SU-DHL-6 (cell line): ENCODE results near the gene C19orf53.

Experiments used
- H2AFZ ChIP-seq: fragments of 200-600 bp; sonication (generic); 2 replicates; pipeline ENCODE4 v1.6.1; 2014; ENCODE audit warnings: low read depth, mild to moderate bottlenecking, moderate library complexity, mixed read lengths, antibody characterized with exemption, low read length; ENCODE audit not compliant: severe bottlenecking
- H3F3A ChIP-seq: fragments of 200-600 bp; shearing (Covaris generic); 2 replicates; pipeline ENCODE4 v1.6.0; 2016; ENCODE audit warnings: antibody characterized with exemption, mild to moderate bottlenecking; ENCODE audit not compliant: insufficient read depth
- H3K27ac ChIP-seq: fragments of 200-600 bp; sonication (generic); 2 replicates; pipeline ENCODE4 v1.5.1; 2016; ENCODE audit warnings: low read depth, mild to moderate bottlenecking, low read length, moderate library complexity, mixed read lengths
- H3K27me3 ChIP-seq: fragments of 200-600 bp; sonication (generic), shearing (Covaris generic); 2 replicates; pipeline ENCODE4 v1.6.0; 2014; ENCODE audit warnings: mild to moderate bottlenecking, low read length
- H3K36me3 ChIP-seq: fragments of 200-600 bp; sonication (generic); 2 replicates; pipeline ENCODE4 v1.6.1; 2014; ENCODE audit warnings: mild to moderate bottlenecking, low read length, mixed read lengths
- H3K4me2 ChIP-seq: fragments of 300-600, 200-600 bp; shearing (Covaris generic), sonication (generic); 2 replicates; pipeline ENCODE4 v1.6.0; 2014; ENCODE audit warnings: low read length, low read depth, mild to moderate bottlenecking; ENCODE audit not compliant: poor library complexity, severe bottlenecking
- H3K4me3 ChIP-seq: fragments of 200-600 bp; sonication (generic); 2 replicates; pipeline ENCODE4 v1.5.1; 2014; ENCODE audit warnings: antibody characterized with exemption, low read length, mild to moderate bottlenecking, mixed read lengths; ENCODE audit not compliant: insufficient read depth, poor library complexity, severe bottlenecking
- H3K79me2 ChIP-seq: fragments of 200-600 bp; sonication (generic); 2 replicates; pipeline ENCODE4 v1.6.1; 2014; ENCODE audit warnings: mild to moderate bottlenecking, low read length, moderate library complexity; ENCODE audit not compliant: insufficient read depth
- H3K9ac ChIP-seq: fragments of 200-600 bp; sonication (generic); 2 replicates; pipeline ENCODE4 v1.7.0; 2014; ENCODE audit warnings: mild to moderate bottlenecking, low read length
- H3K9me2 ChIP-seq: fragments of 200-600 bp; sonication (generic); replicated peaks from 2 replicates; pipeline ENCODE4 v1.6.1; 2014; ENCODE audit warnings: low read length; ENCODE audit not compliant: insufficient read depth
- H3K9me3 ChIP-seq: fragments of 200-600 bp; sonication (generic); 2 replicates; pipeline ENCODE4 v1.6.1; 2014; ENCODE audit warnings: low read length, mixed read lengths; ENCODE audit not compliant: insufficient read depth
- H4K20me1 ChIP-seq: fragments of 200-600 bp; sonication (generic); 2 replicates; pipeline ENCODE4 v1.6.1; 2014; ENCODE audit warnings: low read depth, mild to moderate bottlenecking, antibody characterized with exemption, low read length, moderate library complexity, mixed read lengths
- CTCF ChIP-seq: fragments of 200-600 bp; sonication (generic); IDR thresholded peaks from one replicate; pipeline ENCODE4 v1.5.1; 2017; ENCODE audit warnings: antibody characterized with exemption, mild to moderate bottlenecking, low read length, moderate library complexity; ENCODE audit not compliant: insufficient read depth, poor library complexity, severe bottlenecking
- EZH2phosphoT487 ChIP-seq: fragments of 200-600 bp; sonication (generic), shearing (Covaris generic); conservative IDR thresholded peaks from 2 replicates; pipeline ENCODE4 v1.6.1; 2018; ENCODE audit warnings: mild to moderate bottlenecking, antibody characterized with exemption, low read length, moderate library complexity, mixed read lengths

The C19orf53 gene

GRCh38 chr19:13806728-13807127, 32.5 kb downstream of the C19orf53 start:
- Histone ChIP-seq H3K36me3 (no peaks in the 10 kb centered on the region), H3K27ac (no peak overlapping the region), H4K20me1 (no peaks in the 10 kb centered on the region), H3K4me2 (no peak overlapping the region), H3K9ac (no peak overlapping the region), H3F3A (no peaks in the 10 kb centered on the region), H3K9me3 (no peaks in the 10 kb centered on the region), H2AFZ (no peak overlapping the region), H3K27me3 (no peaks in the 10 kb centered on the region), H3K79me2 (no peaks in the 10 kb centered on the region), H3K4me3 (no peak overlapping the region), H3K9me2 (no peaks in the 10 kb centered on the region)
- TF ChIP-seq EZH2phosphoT487 (no peak), CTCF (no peak)

- H3K27me3 ChIP-seq: no peaks in the 10 kb centered on the region
- no peak overlapping the region for H3K4me2 ChIP-seq
- no peak for TF ChIP-seq CTCF
- no peak for TF ChIP-seq EZH2phosphoT487
- no peaks in the 10 kb centered on the region for H3K9me3 ChIP-seq
- H3K79me2 ChIP-seq: no peaks in the 10 kb centered on the region
- no peak overlapping the region for H2AFZ ChIP-seq
- H3K27ac ChIP-seq: no peak overlapping the region
- H4K20me1 ChIP-seq: no peaks in the 10 kb centered on the region
- H3F3A ChIP-seq: no peaks in the 10 kb centered on the region
- H3K9me2 ChIP-seq: no peaks in the 10 kb centered on the region
- no peaks in the 10 kb centered on the region for H3K36me3 ChIP-seq
- no peak overlapping the region for H3K9ac ChIP-seq
- no peak overlapping the region for H3K4me3 ChIP-seq
Observed at GRCh38 chr19:13807421-13808021, 33.3 kb downstream of the C19orf53 start.

GRCh38 chr19:13808856-13809255, 34.6 kb downstream of the C19orf53 start:
- Histone ChIP-seq H3F3A (no peaks in the 10 kb centered on the region), H3K27me3 (no peaks in the 10 kb centered on the region), H3K27ac (no peak overlapping the region), H4K20me1 (no peaks in the 10 kb centered on the region), H3K36me3 (no peaks in the 10 kb centered on the region), H3K9ac (no peak overlapping the region), H3K9me3 (no peaks in the 10 kb centered on the region), H3K4me2 (no peak overlapping the region), H2AFZ (no peak overlapping the region), H3K4me3 (no peak overlapping the region), H3K79me2 (no peaks in the 10 kb centered on the region), H3K9me2 (no peaks in the 10 kb centered on the region)
- TF ChIP-seq EZH2phosphoT487 (no peak), CTCF (no peak)
